ENCODE data around the gene MSRB3. TPM values are rescaled to one million over a fixed set of nuclear protein-coding genes. Genes with fewer than 3 reads are reported as not detected.
"Not testable (repeated sequence)": the region's sequence is repeated elsewhere in the genome, so short reads cannot be mapped to it uniquely, and the experiment has no call there.

MSRB3 gene
- total and polyA plus RNA-seq, 2 of the 4 experiments (the other 2 are of a cell fraction) = 31.7 to 35.7 TPM

- Histone ChIP-seq H2BK15ac (ENCODE audit: low read depth, low read length) (no peak overlapping the region), H4K91ac (ENCODE audit: insufficient read depth, low read depth, low read length) (no peak overlapping the region), H2BK20ac (ENCODE audit: low read depth, low read length) (no peak overlapping the region), H3K4me3 (ENCODE audit: insufficient read depth, low read depth, low read length) (no peak overlapping the region), H2AK5ac (ENCODE audit: low read depth, low read length) (no peak overlapping the region), H2BK5ac (ENCODE audit: low read depth, low read length, poor library complexity, severe bottlenecking) (no peak overlapping the region), H4K20me1 (ENCODE audit: insufficient read depth, low read length) (peaks cover 65% of the 10 kb centered on the region), H2AFZ (replicated peaks; ENCODE audit: low read length, poor library complexity) (no peak overlapping the region), H3K9ac (ENCODE audit: low read depth, low read length) (no peak overlapping the region), H3K4me2 (ENCODE audit: low read depth, low read length) (no peak overlapping the region), H2BK120ac (ENCODE audit: low read depth, low read length) (no peak overlapping the region), H3K18ac (ENCODE audit: low read depth, low read length) (no peak overlapping the region), H4K8ac (ENCODE audit: low read depth in 2 of 2, low read length in 2 of 2) (no peak overlapping the region), H3K14ac (replicated peaks; ENCODE audit: low read depth, low read length) (no peak overlapping the region), H3K36me3 (ENCODE audit: control insufficient read depth, insufficient read depth, low read length) (peaks cover 2% of the 10 kb centered on the region), H2AK9ac (replicated peaks; ENCODE audit: low read depth, low read length, poor library complexity) (no peak overlapping the region), H3K9me3 (ENCODE audit: control insufficient read depth, insufficient read depth, low read length) (no peaks in the 10 kb centered on the region), H3K27ac (ENCODE audit: insufficient read depth, low read length) (no peak overlapping the region), H3K79me1 (ENCODE audit: low read depth in 1 of 2, low read length in 2 of 2) (peaks cover 22 to 71% of the 10 kb centered on the region in 2 experiments), H3K23ac (ENCODE audit: low read depth, low read length) (no peak overlapping the region), H3K9me1 (ENCODE audit: insufficient read depth, low read length) (peaks cover 12% of the 10 kb centered on the region), H3K4ac (ENCODE audit: low read depth, low read length) (no peak overlapping the region), H4K5ac (ENCODE audit: low read depth, low read length) (no peak overlapping the region), H3K27me3 (ENCODE audit: control insufficient read depth, insufficient read depth, low read length) (no peaks in the 10 kb centered on the region), H3K56ac (ENCODE audit: extremely low read depth, insufficient read depth, low read length) (no peak overlapping the region), H3K4me1 (ENCODE audit: control insufficient read depth, insufficient read depth, low read length) (peaks cover 9% of the 10 kb centered on the region)
- intact Hi-C loops (cut with micrococcal nuclease) = loop anchor here (5.0 kb wide), 2 partner anchors 111 to 391 kb away; no protein-coding TSS in a partner anchor
- ChIA-PET CTCF (interaction anchor here (1.2 kb wide), 2 partner anchors 17 to 20 kb away, joined by 3 read pairs; no protein-coding TSS in a partner anchor), POLR2A (ENCODE audit: unreplicated experiment) (no interaction called here)
- dilution Hi-C loops (cut with HindIII; ENCODE audit: low sequenced_read_pairs, unreplicated experiment) = no loop called here
- DNase-seq (no peak), ATAC-seq (ENCODE audit: low read depth) (no peak)
- in situ Hi-C loops (cut with MboI; ENCODE audit: low sequenced_read_pairs) = loop anchor here (25.0 kb wide), 1 partner anchor 1129 kb away; no protein-coding TSS in a partner anchor
- no CpG with 5 or more reads among the region's 1 CpG for WGBS, 2 experiments (ENCODE audit: extremely low coverage in 2 of 2, insufficient read length in 1 of 2)
- TF ChIP-seq SMC3 (IDR thresholded peaks at IDR 0.05; ENCODE audit: low read depth, low read length) = peak; percentile 16; the same call in 1 of the 2 replicates
- TF ChIP-seq POLR2A (IDR thresholded peaks at IDR 0.05; ENCODE audit: low read depth, low read length) = no peak
- BruUV-seq (replicated peaks) = no TSS peak
Measured at GRCh38 chr12:65282840-65283239, 4.4 kb downstream of the MSRB3 start.

- H3K27me3 ChIP-seq (ENCODE audit: control insufficient read depth, insufficient read depth, low read length); H3K14ac ChIP-seq (replicated peaks; ENCODE audit: low read depth, low read length); ATAC-seq (ENCODE audit: low read depth); H2BK20ac ChIP-seq (ENCODE audit: low read depth, low read length); H4K91ac ChIP-seq (ENCODE audit: insufficient read depth, low read depth, low read length); H3K23ac ChIP-seq (ENCODE audit: low read depth, low read length); H3K56ac ChIP-seq (ENCODE audit: extremely low read depth, insufficient read depth, low read length); H3K4me3 ChIP-seq (ENCODE audit: insufficient read depth, low read depth, low read length); H3K9me1 ChIP-seq (ENCODE audit: insufficient read depth, low read length); H3K4ac ChIP-seq (ENCODE audit: low read depth, low read length); H2AK5ac ChIP-seq (ENCODE audit: low read depth, low read length); BruUV-seq (replicated peaks); H4K5ac ChIP-seq (ENCODE audit: low read depth, low read length); H2BK120ac ChIP-seq (ENCODE audit: low read depth, low read length); CTCF ChIA-PET; intact Hi-C loops (cut with micrococcal nuclease); H2BK5ac ChIP-seq (ENCODE audit: low read depth, low read length, poor library complexity, severe bottlenecking); H3K18ac ChIP-seq (ENCODE audit: low read depth, low read length); H2AFZ ChIP-seq (replicated peaks; ENCODE audit: low read length, poor library complexity); H2AK9ac ChIP-seq (replicated peaks; ENCODE audit: low read depth, low read length, poor library complexity); H3K4me2 ChIP-seq (ENCODE audit: low read depth, low read length); H3K4me1 ChIP-seq (ENCODE audit: control insufficient read depth, insufficient read depth, low read length); H3K9ac ChIP-seq (ENCODE audit: low read depth, low read length); H2BK15ac ChIP-seq (ENCODE audit: low read depth, low read length); POLR2A ChIA-PET (ENCODE audit: unreplicated experiment); H3K36me3 ChIP-seq (ENCODE audit: control insufficient read depth, insufficient read depth, low read length); H4K8ac ChIP-seq (ENCODE audit: low read depth in 2 of 2, low read length in 2 of 2); DNase-seq; H3K9me3 ChIP-seq (ENCODE audit: control insufficient read depth, insufficient read depth, low read length); H3K27ac ChIP-seq (ENCODE audit: insufficient read depth, low read length); dilution Hi-C loops (cut with HindIII; ENCODE audit: low sequenced_read_pairs, unreplicated experiment): not testable (repeated sequence)
- in situ Hi-C loops (cut with MboI; ENCODE audit: low sequenced_read_pairs) = loop anchor here (25.0 kb wide), 1 partner anchor 1127 kb away; no protein-coding TSS in a partner anchor
- peaks cover 75% of the 10 kb centered on the region for H4K20me1 ChIP-seq (ENCODE audit: insufficient read depth, low read length)
- peaks cover 17 to 68% of the 10 kb centered on the region in 2 experiments for H3K79me1 ChIP-seq (ENCODE audit: low read depth in 1 of 2, low read length in 2 of 2)
- WGBS, 2 experiments (ENCODE audit: extremely low coverage in 2 of 2, insufficient read length in 1 of 2) = no CpG with 5 or more reads among the region's 7 CpGs
Measured at GRCh38 chr12:65285532-65285931, 7.0 kb downstream of the MSRB3 start.

Measured in IMR-90 (cell line).